HCT116 (cell line): Measurements from ENCODE around the gene LSP1.

Experiments used
- ATF3 ChIP-seq: IDR thresholded peaks from 2 replicates; pipeline ENCODE4 v1.6.1; 2012
- EZH2 ChIP-seq: fragments of 200-600 bp; sonication (generic); IDR thresholded peaks from 2 replicates; pipeline ENCODE4 v1.6.1; 2017; ENCODE audit warnings: antibody characterized with exemption, mixed run types
- JUND ChIP-seq: IDR thresholded peaks from 2 replicates; pipeline ENCODE4 v1.6.1; 2012
- POLR2A ChIP-seq: IDR thresholded peaks from 2 replicates; pipeline ENCODE4 v1.7.0; 2011; ENCODE audit warnings: borderline replicate concordance; ENCODE audit not compliant: insufficient read depth, insufficient read length; ENCODE audit errors: extremely low read depth
- POLR2AphosphoS5 ChIP-seq: IDR thresholded peaks from 2 replicates; pipeline ENCODE4 v1.6.1; 2011; ENCODE audit warnings: mild to moderate bottlenecking, low read depth, low read length, moderate library complexity
- SP1 ChIP-seq: IDR thresholded peaks from 2 replicates; pipeline ENCODE4 v1.6.1; 2012; ENCODE audit warnings: low read depth
- YY1 ChIP-seq: IDR thresholded peaks from 2 replicates; pipeline ENCODE4 v1.6.1; 2011; ENCODE audit warnings: low read length, low read depth, moderate library complexity, mild to moderate bottlenecking; ENCODE audit not compliant: insufficient replicate concordance; ENCODE audit errors: extremely low read depth
- ZBTB33 ChIP-seq: IDR thresholded peaks from 2 replicates; pipeline ENCODE4 v1.6.1; 2011; ENCODE audit warnings: mild to moderate bottlenecking, low read length, moderate library complexity; ENCODE audit not compliant: insufficient replicate concordance; ENCODE audit errors: extremely low read depth
- ZFX ChIP-seq: fragments of 450-650 bp; IDR thresholded peaks from 2 replicates; pipeline ENCODE4 v1.6.1; 2017
- TF ChIP-seq, protein P1 (sequence below), 3 experiments: fragments of 200-600 bp in 1 of 3; sonication (generic) in 1 of 3; IDR thresholded peaks in 2 of 3; conservative IDR thresholded peaks in 1 of 3; 2 replicates each; pipeline ENCODE4 v1.5.1; 2012 to 2017; ENCODE audit warnings: low read depth in 2 of 3, low read length in 2 of 3, antibody characterized with exemption in 1 of 3, borderline replicate concordance in 1 of 3, control low read depth in 1 of 3, mild to moderate bottlenecking in 1 of 3, mixed read lengths in 1 of 3, mixed run types in 1 of 3, moderate library complexity in 1 of 3; ENCODE audit not compliant: insufficient read depth in 1 of 3
- TF ChIP-seq, protein P2 (sequence below): IDR thresholded peaks from 2 replicates; pipeline ENCODE4 v1.6.1; 2012

DNA sequence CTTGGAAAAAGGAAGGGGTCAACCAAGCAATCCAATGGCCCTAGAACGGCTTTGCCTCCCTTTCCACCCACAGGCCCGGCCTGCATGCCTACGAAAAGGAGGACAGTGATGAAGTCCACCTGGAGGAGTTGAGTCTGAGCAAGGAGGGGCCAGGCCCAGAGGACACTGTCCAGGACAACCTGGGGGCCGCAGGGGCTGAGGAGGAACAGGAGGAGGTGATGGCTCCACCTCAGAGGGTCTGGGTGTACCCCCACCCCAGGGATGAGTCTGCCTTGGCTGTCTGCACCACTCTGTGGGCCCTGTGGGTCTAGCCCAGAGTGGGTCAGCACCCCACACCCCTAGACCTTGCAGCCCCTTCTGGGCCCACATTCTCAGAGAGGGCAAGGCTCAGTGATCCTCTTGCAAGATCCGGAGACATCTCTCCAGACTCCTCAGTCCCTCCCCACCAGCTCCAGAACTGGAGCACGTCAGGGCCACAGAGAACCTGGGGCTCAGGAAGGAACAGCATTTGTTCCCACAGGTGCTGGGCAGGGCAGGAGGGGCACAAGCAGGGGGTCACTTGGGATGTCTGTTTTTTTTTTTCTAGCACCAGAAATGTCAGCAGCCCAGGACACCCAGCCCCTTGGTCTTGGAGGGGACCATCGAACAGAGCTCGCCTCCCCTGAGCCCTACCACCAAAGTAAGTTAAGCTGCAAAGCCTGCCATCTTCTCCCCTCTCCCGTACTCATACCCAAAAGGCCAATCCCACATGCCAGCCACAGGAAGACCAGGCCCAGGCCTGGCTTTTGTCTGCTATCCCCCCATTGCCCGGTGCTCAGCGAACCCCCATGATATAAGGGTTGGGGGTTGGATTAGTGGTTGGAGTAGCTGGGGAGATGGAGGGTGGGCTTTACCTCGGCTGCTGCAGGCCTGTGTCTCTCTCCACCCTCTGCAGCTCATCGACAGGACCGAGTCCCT is 30.7 kb downstream of the LSP1 start:
- no peak for TF ChIP-seq EZH2
- TF ChIP-seq, protein P1, sequence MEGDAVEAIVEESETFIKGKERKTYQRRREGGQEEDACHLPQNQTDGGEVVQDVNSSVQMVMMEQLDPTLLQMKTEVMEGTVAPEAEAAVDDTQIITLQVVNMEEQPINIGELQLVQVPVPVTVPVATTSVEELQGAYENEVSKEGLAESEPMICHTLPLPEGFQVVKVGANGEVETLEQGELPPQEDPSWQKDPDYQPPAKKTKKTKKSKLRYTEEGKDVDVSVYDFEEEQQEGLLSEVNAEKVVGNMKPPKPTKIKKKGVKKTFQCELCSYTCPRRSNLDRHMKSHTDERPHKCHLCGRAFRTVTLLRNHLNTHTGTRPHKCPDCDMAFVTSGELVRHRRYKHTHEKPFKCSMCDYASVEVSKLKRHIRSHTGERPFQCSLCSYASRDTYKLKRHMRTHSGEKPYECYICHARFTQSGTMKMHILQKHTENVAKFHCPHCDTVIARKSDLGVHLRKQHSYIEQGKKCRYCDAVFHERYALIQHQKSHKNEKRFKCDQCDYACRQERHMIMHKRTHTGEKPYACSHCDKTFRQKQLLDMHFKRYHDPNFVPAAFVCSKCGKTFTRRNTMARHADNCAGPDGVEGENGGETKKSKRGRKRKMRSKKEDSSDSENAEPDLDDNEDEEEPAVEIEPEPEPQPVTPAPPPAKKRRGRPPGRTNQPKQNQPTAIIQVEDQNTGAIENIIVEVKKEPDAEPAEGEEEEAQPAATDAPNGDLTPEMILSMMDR (IDR thresholded peaks at IDR 0.05 in 2 of 3, conservative IDR thresholded peaks at IDR 0.05 in 1 of 3; ENCODE audit: borderline replicate concordance in 1 of 3, insufficient read depth in 1 of 3, low read depth in 2 of 3, low read length in 2 of 3) = no peak
- TF ChIP-seq POLR2A = no peak
- TF ChIP-seq ATF3 = no peak
- no peak for TF ChIP-seq SP1
- TF ChIP-seq ZBTB33 = no peak
- TF ChIP-seq JUND = no peak
- TF ChIP-seq ZFX = no peak
- TF ChIP-seq POLR2AphosphoS5 = no peak
- TF ChIP-seq, protein P2, sequence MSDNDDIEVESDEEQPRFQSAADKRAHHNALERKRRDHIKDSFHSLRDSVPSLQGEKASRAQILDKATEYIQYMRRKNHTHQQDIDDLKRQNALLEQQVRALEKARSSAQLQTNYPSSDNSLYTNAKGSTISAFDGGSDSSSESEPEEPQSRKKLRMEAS = no peak
- no peak for TF ChIP-seq YY1
